Panc1 (cell line): ENCODE results near the gene SH3BGRL2.
A peak's percentile ranks its signal among the peaks of the same experiment; 100 is the strongest.

Source experiments
- CTCF ChIP-seq: fragments of 450-650 bp; IDR thresholded peaks from 2 replicates; pipeline ENCODE4 v1.5.1; 2017; ENCODE audit warnings: mild to moderate bottlenecking
- POLR2AphosphoS5 ChIP-seq: IDR thresholded peaks from 2 replicates; pipeline ENCODE4 v1.6.1; 2012; ENCODE audit warnings: mild to moderate bottlenecking, low read depth, low read length, moderate library complexity
- REST ChIP-seq, 2 experiments: IDR thresholded peaks; 2 replicates each; pipeline ENCODE4 v1.6.1; 2011 to 2012; ENCODE audit warnings: low read depth in 2 of 2, control low read depth in 1 of 2, low read length in 1 of 2, mild to moderate bottlenecking in 1 of 2, moderate library complexity in 1 of 2; ENCODE audit not compliant: insufficient read depth in 1 of 2
- SIN3A ChIP-seq: IDR thresholded peaks from 2 replicates; pipeline ENCODE4 v1.6.1; 2012; ENCODE audit warnings: low read depth, mild to moderate bottlenecking, low read length, moderate library complexity, borderline replicate concordance; ENCODE audit not compliant: insufficient read depth
- TCF7L2 ChIP-seq: IDR thresholded peaks from 2 replicates; pipeline ENCODE4 v1.6.1; 2011; ENCODE audit warnings: mild to moderate bottlenecking, low read depth, low read length, inconsistent platforms

GRCh38 chr6:79713701-79714322, 82.7 kb downstream of the SH3BGRL2 start:
- TF ChIP-seq CTCF = peak; percentile 79
- no peak for TF ChIP-seq POLR2AphosphoS5
- no peak for TF ChIP-seq TCF7L2
- no peak for TF ChIP-seq REST (IDR thresholded peaks at IDR 0.05; ENCODE audit: insufficient read depth in 1 of 2, low read depth in 2 of 2, low read length in 1 of 2)
- no peak for TF ChIP-seq SIN3A
